ENCODE results near the gene KCNC2. TPM values are rescaled to one million over a fixed set of nuclear protein-coding genes. Genes with fewer than 3 reads are reported as not detected.

The KCNC2 gene
- total RNA-seq, 6 experiments from 2014 or later: not detected

- H3K9me3 Mint-ChIP-seq: no peaks in the 10 kb centered on the region
- H3K4me1 Mint-ChIP-seq (ENCODE audit: low read depth): peaks cover 4% of the 10 kb centered on the region; the same call in 1 of the 2 replicates
- no peak for TF ChIP-seq CTCF (IDR thresholded peaks at IDR 0.05)
- no peak overlapping the region for H3K27ac Mint-ChIP-seq
- no peak overlapping the region for H3K4me3 Mint-ChIP-seq
- H3K27me3 Mint-ChIP-seq (ENCODE audit: insufficient read depth): peaks cover 3% of the 10 kb centered on the region; the same call in 1 of the 2 replicates
- no peaks in the 10 kb centered on the region for H3K36me3 Mint-ChIP-seq (ENCODE audit: low read depth)
- no peak for DNase-seq
Measured at GRCh38 chr12:75227132-75227531, 17.5 kb upstream of the KCNC2 start.

DNA sequence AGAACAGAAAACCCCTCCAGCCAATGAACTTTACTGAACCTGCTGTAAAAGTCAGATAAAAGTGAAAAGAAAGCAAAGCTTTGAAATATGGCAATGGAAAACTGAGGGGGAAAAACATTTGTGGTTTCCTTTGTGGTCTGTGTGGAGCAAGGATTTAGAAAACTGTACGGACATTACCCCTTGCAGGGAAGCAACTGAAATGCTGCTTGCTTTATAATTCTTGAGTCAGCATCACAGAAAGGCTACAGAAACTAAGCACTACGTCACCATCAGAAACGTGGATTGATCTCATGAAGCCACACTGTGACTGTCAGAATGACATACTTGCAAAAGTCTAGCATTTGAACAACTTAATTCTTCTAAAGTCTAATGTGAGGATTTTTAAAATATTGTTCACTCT, 2.4 kb upstream of the KCNC2 start:
- Mint-ChIP-seq H3K36me3 (ENCODE audit: low read depth) (peaks cover 5% of the 10 kb centered on the region), H3K27ac (no peak overlapping the region), H3K4me3 (no peak overlapping the region), H3K9me3 (peaks cover 4% of the 10 kb centered on the region; the same call in 1 of the 2 replicates), H3K4me1 (ENCODE audit: low read depth) (no peaks in the 10 kb centered on the region), H3K27me3 (ENCODE audit: insufficient read depth) (peaks cover 11% of the 10 kb centered on the region)
- TF ChIP-seq CTCF (IDR thresholded peaks at IDR 0.05): no peak
- no peak for DNase-seq

GRCh38 chr12:75208856-75209811, 505 bp downstream of the KCNC2 start:
- H3K9me3 Mint-ChIP-seq: peaks cover 8% of the 10 kb centered on the region; the same call in 1 of the 2 replicates
- DNase-seq: no peak
- H3K4me1 Mint-ChIP-seq (ENCODE audit: low read depth): no peaks in the 10 kb centered on the region
- H3K36me3 Mint-ChIP-seq (ENCODE audit: low read depth): peaks cover 10% of the 10 kb centered on the region
- no peak overlapping the region for H3K4me3 Mint-ChIP-seq
- H3K27me3 Mint-ChIP-seq (ENCODE audit: insufficient read depth): peaks cover 20% of the 10 kb centered on the region
- no peak for TF ChIP-seq CTCF (IDR thresholded peaks at IDR 0.05)
- no peak overlapping the region for H3K27ac Mint-ChIP-seq

DNA sequence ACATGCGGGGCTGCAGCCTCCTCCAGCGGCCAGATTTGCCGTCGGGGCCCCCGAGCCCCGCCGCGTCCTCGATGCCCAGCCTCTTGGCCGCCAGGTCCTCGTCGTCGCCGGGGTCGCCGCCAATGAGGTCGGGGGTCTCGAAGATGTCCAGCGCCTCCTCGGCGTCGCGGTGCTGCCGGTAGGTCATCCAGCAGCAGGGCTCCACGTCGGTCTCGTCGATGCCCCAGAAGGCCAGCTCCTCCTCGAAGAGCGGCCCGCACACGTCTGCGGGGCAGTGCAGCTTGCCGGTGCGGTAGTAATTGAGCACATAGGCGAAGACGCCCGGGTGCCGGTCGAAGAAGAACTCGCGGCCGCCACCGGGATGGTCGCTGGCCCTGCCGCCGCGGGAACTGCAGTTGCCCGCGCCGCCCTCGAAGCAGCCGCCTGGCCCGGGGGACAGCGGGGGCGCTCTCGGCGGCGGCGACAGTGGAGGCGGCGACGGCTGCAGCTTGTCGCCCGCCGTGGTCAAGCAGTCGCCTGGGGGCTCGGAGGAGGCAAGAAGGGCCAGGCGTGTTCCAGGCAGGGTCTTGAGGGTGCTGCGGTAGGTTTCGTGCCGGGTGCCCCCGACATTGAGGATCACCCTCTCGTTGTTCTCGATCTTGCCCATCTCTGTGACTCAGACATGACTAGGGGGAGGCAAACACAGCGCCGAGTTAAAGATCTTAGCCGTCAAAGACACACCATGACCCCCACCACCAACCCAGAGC, 2.1 kb downstream of the KCNC2 start:
- Mint-ChIP-seq H3K4me1 (ENCODE audit: low read depth) (no peaks in the 10 kb centered on the region), H3K9me3 (peaks cover 8% of the 10 kb centered on the region; the same call in 1 of the 2 replicates), H3K27me3 (ENCODE audit: insufficient read depth) (peaks cover 20% of the 10 kb centered on the region), H3K27ac (no peak overlapping the region), H3K36me3 (ENCODE audit: low read depth) (peaks cover 10% of the 10 kb centered on the region), H3K4me3 (no peak overlapping the region)
- no peak for DNase-seq
- no peak for TF ChIP-seq CTCF (IDR thresholded peaks at IDR 0.05)

GRCh38 chr12:75205558-75205957, 4.1 kb downstream of the KCNC2 start:
- no peak overlapping the region for H3K4me3 Mint-ChIP-seq

More at GRCh38 chr12:75205558-75205957, 4.1 kb downstream of the KCNC2 start:
- H3K27ac Mint-ChIP-seq: no peak overlapping the region
- no peaks in the 10 kb centered on the region for H3K4me1 Mint-ChIP-seq (ENCODE audit: low read depth)
- H3K27me3 Mint-ChIP-seq (ENCODE audit: insufficient read depth): peaks cover 20% of the 10 kb centered on the region
- DNase-seq: no peak
- no peak for TF ChIP-seq CTCF (IDR thresholded peaks at IDR 0.05)
- peaks cover 10% of the 10 kb centered on the region for H3K36me3 Mint-ChIP-seq (ENCODE audit: low read depth)
- H3K9me3 Mint-ChIP-seq: peaks cover 8% of the 10 kb centered on the region; the same call in 1 of the 2 replicates
